Fibroblast of upper back skin (primary cell): ENCODE data around the gene ROPN1B.
"Not testable (repeated sequence)": the region's sequence is repeated elsewhere in the genome, so short reads cannot be mapped to it uniquely, and the experiment has no call there.

Experiments
- DNase-seq: peaks from one replicate; pipeline ENCODE4 v3.0.0-alpha.2; 2013

ROPN1B gene

DNA sequence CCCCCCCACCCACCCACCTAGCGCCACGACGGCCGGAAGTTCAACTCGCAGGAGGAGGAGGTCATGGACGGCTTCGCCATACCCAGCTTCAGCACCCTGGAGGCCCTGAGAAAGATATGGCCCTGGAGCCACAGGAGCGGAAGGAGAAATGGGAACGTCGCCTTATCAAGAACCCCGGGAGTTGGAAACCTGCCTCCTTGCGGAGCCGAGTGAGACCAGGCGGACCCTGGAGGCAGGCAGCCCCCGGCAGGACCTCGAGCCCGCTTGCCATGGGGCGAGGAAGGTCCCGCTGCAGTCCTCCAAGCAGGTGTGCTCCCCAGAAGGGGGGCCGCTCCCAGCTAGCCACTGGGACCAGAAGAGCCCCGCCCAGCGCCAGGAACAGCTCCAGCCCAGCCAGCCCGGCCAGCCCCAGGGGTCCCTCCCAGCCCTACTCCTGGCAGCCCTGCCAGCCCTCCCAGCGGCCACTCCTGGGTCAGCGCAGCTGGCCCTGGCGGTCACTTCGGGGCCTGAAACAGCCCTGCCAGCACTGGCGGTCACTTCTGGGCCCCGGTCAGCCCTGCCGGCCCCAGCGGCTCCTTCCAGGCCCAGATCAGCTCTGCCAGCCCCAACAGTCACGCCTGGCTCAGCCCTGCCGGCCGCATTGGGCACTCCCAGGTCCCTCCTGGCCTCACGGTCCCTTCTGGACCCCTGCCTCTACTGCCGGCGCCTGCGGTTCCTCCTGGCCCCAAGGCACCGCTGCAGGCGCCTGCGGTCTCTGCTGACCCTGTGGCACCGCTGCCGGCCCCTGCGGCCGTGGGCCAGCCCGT lies 10.3 kb upstream of the ROPN1B start:
- DNase-seq, result no peak

GRCh38 chr3:125959317-125960065 lies 9.5 kb upstream of the ROPN1B start:
- DNase-seq, result no peak

DNA sequence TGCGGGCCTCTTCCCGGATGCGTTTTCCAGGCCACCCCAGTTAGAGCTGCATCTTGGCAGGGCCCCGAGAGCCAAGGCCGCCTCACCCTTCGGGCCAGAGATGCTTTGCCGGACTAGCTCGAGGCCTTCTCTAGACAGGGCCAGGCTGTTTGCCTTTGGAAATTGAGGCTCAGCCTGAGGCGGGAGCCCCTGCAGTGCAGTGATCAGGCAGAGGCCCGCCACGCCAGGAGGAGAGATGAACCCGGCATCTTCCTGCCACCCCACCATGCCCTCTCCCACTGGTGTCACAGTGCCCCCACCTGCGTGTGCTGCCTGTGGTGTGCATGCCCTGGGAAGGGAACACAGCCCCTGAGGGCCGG lies 8.9 kb upstream of the ROPN1B start:
- DNase-seq, result no peak

DNA sequence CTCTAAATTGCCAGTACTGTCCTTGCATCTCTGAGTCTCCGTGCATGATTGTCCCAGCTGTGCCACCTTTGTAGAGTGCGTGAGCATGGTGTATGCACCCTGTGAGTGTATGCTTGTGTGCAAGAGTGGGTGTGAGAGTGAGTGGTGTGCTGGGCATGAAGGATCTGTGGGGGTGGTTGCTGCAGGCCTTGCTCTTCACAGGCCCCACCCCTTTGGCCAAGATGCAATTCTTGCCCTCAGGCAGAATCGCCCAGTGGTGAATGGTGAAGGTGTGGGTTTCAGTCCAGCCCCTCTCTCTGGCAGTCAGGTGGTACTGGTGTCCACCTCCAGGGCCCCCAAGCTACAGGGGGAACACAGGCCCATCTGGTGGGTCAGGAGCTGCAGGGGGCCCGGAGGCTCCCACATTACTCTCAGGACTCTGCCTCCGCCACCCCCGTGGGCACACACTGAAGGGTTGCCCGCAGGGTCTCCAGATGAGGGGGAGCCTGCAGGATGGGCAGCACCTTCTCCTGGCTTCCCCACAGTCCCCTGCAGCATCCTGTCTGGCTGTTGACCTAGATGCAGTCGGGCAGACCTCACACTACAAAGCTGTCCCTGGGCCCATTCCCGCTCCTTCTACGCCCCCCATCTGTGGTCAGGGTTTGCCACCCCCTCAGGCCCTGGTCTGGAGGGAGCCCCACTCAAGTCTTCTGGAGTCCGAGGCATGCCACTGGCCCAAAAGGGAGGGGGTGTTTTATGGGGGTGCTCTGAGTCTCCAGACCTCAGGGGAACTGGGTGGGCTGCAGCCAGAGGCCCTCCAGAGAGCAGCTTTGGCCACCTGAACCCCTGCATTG lies 8.3 kb upstream of the ROPN1B start:
- no peak for DNase-seq

DNA sequence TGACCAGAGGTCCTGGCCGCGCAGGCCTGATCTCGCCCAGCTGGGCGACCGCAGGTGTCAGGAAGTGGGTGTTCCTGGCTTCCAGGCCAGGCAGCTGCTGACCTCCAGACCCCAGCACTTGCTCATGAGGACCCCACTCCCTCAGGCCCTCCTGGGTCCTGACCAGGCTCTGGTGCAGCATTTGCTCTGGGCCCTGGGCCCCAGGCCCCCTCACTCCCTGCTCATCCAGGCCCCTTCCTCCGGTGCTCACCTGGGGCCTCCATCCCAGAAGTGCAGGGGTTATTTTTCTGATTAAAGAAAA lies 7.7 kb upstream of the ROPN1B start:
- DNase-seq, result no peak

DNA sequence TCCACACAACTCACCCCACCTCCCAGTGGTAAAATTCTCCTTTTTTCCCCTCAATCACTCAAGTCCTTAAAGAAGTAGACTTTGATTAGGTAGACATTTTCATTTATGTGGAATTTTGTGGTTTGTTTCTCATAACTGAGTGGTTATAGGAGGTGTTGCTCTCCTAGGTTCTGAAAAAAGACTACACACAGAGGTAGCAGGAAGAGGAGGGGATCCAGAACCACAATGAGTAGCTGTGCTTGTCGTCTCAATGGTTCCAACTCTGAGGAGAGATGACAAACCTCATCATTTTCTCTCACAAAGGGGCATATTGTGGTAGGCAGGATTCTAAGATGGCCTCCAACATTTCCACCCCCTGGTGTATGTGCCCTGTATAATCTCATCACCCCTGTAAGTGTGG lies 5.1 kb upstream of the ROPN1B start:
- not testable (repeated sequence) for DNase-seq

GRCh38 chr3:125965505-125965904 lies 3.5 kb upstream of the ROPN1B start:
- no peak for DNase-seq

- DNase-seq, result no peak
These were observed 1.8 kb upstream of the ROPN1B start for GRCh38 chr3:125967156-125967555.

DNA sequence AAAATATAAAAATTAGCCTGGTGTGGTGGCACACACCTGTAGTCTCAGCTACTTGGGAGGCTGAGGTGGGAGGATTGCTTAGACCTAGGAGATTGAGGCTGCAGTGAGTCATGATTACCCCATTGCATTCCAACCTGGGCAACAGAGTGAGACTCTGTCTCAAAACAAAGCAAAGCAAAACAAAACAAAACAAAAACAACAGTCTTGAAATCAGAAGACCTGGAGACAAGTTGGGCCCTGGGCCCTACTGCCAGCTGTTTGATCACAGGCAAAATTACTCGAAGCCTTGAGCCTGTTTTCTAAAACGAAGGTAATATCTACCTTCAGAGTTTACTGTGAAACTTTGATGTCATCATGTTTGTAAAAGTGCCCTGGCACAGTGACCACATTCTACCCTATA lies 857 bp upstream of the ROPN1B start:
- DNase-seq, result not testable (repeated sequence)

DNA sequence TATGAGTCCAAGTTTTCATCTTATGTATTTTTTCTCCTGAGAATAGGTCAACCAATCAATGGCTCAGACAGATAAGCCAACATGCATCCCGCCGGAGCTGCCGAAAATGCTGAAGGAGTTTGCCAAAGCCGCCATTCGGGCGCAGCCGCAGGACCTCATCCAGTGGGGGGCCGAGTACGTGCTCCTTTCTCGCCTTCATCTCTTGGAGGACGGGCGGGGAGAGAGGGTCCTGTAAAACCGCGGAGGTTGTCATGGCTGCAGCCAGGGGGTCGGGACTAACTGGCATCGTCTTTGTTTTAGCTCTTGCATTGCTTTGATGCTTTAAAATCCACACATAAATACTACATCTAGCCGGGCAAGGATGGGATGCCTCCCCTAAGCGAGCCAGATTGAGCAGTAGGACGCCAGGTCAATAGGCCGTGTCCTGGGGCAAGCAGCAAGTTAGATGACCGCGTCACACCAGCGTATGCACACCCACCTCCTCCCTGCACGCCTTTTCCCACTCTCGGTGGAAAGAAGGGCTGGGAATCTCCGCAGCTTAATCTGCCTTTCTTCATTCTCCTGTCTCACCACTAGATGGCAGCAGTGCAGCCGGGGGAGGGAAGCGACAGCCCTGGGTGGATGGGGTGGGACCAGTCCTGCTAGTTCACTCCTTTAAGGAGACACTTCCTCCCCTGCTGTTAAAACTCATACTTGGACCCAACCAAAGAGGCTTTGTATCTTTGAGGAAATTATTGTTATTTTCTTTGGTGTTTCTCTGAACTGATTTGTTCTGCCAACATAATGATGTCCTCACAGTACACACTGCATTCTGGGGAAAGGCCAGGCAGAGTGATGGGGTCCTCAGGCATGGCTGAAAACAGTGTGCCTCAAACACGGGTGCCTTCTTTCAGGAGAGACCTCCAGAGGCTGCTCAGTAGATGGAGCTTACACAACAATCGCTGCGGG lies 3.3 kb downstream of the ROPN1B start:
- DNase-seq, result peak; percentile 28

- peak; percentile 28 for DNase-seq
These were observed 6.4 kb downstream of the ROPN1B start for GRCh38 chr3:125975245-125976002.

DNA sequence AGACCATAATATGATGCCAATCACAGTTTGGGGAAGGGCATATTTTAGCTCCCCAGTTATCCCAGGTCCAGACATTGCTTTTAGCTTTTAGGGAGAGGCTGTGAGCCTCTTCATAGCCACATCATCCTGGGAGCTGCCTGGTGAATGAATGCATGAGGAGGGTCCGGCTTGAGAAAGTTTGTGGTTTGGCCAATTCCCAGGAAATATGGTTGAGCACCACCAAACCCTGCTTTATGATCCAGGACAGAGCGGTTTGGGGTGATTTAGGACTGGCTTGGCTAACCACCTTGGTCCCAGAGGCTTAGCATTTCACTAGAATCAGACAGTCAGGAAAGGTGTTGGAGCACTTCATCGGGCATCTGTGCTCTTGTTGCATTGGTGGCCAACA lies 7.0 kb downstream of the ROPN1B start:
- peak; percentile 69 for DNase-seq

GRCh38 chr3:125977104-125977503 lies 8.1 kb downstream of the ROPN1B start:
- DNase-seq, result not testable (repeated sequence)

DNA sequence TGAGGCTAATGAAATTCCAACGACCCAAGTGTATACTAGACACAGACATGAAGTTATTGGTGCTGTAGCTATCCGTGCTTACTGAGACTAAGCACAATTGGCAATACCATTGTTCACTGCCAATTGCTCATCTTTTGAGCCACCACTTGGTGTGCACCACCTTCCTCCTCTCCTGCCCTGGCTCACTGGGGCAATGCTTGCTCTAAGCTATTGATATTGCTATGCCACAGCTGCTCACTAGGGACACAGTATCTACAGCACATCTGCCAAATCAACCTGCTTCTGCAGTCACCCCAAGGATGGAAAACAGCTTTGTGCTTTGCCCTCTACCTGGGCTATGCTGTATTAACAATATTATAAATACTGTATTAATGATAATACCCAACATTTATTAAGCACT lies 16.0 kb downstream of the ROPN1B start:
- DNase-seq, result not testable (repeated sequence)

GRCh38 chr3:125990253-125990970 lies 21.4 kb downstream of the ROPN1B start:
- peak; percentile 90 for DNase-seq

- not testable (repeated sequence) for DNase-seq
These were observed 27.8 kb downstream of the ROPN1B start for GRCh38 chr3:125996751-125997150.

- DNase-seq, result no peak
These were observed 33.2 kb downstream of the ROPN1B start for GRCh38 chr3:126002189-126002588.

- no peak for DNase-seq
These were observed 34.6 kb downstream of the ROPN1B start for GRCh38 chr3:126003447-126004190.

DNA sequence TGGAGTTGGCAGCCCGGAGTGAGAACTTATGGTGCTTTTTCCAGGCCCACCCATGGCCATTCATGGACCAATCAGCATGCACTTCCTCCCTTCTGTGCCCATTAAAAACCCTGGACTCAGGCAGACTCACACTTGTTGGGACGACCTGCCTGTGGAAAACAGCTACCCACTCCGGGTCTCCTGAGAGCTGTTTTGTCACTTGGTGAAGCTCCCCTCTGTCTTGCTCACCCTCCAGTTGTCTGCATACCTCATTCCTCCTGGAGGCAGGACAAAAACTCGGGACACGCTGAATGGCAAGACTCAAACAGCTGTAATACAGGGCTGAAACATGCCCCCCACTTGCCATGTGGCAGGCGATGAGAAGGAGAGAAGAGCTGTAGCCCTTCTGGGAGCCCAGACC lies 35.2 kb downstream of the ROPN1B start:
- DNase-seq, result no peak

- DNase-seq, result no peak
These were observed 35.7 kb downstream of the ROPN1B start for GRCh38 chr3:126004692-126005091.
